ENCODE measurements around the gene APBA1. TPM values are rescaled to one million over a fixed set of nuclear protein-coding genes. Genes with fewer than 3 reads are reported as not detected.

APBA1 gene
- polyA plus RNA-seq, 2 donors, result 0.82 to 1.3 TPM

DNA sequence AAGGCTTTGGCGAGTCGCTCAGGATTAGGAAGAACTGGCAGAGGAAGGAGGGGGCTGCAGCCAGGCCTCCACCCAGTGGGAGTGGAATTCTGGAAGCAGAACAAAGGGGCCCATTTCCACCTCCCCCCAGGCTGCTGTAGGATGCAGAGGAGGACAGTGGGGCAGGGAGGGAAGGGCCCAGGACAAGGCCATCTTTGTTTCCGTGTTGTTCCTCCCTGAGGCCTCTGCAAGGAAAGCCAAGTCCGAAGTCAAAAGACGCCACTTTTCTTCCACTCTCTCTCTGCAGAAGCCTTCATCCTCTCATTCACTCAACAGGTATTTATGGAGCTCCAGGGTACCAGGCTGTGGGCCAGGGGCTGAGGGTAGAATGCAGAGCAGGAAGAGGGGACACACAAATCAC lies 276.5 kb downstream of the APBA1 start:
- Histone ChIP-seq H3K27ac (ENCODE audit: low read depth in 2 of 2, low read length in 1 of 2) (peak overlapping the region in 1 of 2 donors; percentile 38), H3K4me1 (ENCODE audit: control insufficient read depth in 2 of 2, insufficient read depth in 2 of 2, low read length in 1 of 2) (peaks cover 4% of the 10 kb centered on the region in 2 donors), H3K4me3 (ENCODE audit: low read depth in 1 of 2, low read length in 2 of 2) (no peak overlapping the region), H3K36me3 (ENCODE audit: control insufficient read depth in 2 of 2, insufficient read depth in 2 of 2, low read length in 1 of 2) (no peaks in the 10 kb centered on the region), H3K9me3 (ENCODE audit: control insufficient read depth in 2 of 2, insufficient read depth in 1 of 2, low read depth in 1 of 2, low read length in 1 of 2) (no peaks in the 10 kb centered on the region), H3K27me3 (ENCODE audit: control insufficient read depth in 1 of 2, insufficient read depth in 2 of 2, low read length in 2 of 2) (no peaks in the 10 kb centered on the region)
- WGBS, 2 donors, result 71 to 76% methylated on average over 5 of the region's 5 CpGs

DNA sequence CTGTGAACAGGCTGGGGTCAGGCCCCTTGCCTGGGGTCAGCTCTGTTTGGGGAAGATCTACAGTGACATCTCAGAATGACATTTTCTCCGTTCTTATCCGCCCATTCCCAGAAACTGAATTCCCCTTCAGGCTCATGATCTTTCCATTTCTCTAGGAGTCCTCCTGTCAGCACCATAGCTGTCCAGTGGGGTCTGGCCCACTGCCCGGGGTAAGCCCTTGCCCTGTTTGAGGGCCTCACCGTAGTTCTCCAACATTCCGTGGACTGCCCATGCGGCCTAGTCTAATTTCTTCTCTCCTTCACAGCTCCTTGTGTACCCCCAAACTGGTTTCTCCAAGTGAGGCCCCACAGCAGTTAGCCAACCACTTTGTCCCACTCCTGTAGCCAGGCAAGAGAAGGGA lies 278.7 kb downstream of the APBA1 start:
- H3K27ac ChIP-seq (ENCODE audit: low read depth in 2 of 2, low read length in 1 of 2), result no peak overlapping the region
- H3K36me3 ChIP-seq (ENCODE audit: control insufficient read depth in 2 of 2, insufficient read depth in 2 of 2, low read length in 1 of 2), result no peaks in the 10 kb centered on the region
- H3K4me3 ChIP-seq (ENCODE audit: low read depth in 1 of 2, low read length in 2 of 2), result no peak overlapping the region
- peaks cover 4% of the 10 kb centered on the region in 2 donors for H3K4me1 ChIP-seq (ENCODE audit: control insufficient read depth in 2 of 2, insufficient read depth in 2 of 2, low read length in 1 of 2)
- WGBS, 2 donors, result 88 to 90% methylated on average over 6 of the region's 6 CpGs
- H3K27me3 ChIP-seq (ENCODE audit: control insufficient read depth in 1 of 2, insufficient read depth in 2 of 2, low read length in 2 of 2), result no peaks in the 10 kb centered on the region
- H3K9me3 ChIP-seq (ENCODE audit: control insufficient read depth in 2 of 2, insufficient read depth in 1 of 2, low read depth in 1 of 2, low read length in 1 of 2), result no peaks in the 10 kb centered on the region

DNA sequence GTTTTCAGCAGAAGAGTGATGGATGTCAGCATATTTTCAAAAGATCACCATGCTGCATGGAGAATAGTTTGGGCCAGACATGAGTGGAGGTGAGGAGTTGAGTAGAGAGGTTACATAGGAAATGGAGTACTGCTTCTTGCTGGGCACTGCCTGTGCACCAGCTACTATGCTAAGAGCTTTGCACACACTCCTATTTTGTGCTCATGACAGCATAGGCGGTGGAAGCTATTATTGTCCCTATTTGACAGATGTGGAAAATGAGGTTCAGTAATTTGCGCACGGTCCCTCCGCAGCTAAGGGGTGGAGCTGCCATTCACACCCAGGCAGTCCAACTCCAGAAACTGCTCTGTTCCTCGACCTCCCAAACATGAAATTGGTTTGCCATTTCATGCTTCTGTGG lies 279.3 kb downstream of the APBA1 start:
- H3K27ac ChIP-seq (ENCODE audit: low read depth in 2 of 2, low read length in 1 of 2), result no peak overlapping the region
- no peaks in the 10 kb centered on the region for H3K36me3 ChIP-seq (ENCODE audit: control insufficient read depth in 2 of 2, insufficient read depth in 2 of 2, low read length in 1 of 2)
- peaks cover 2 to 4% of the 10 kb centered on the region in 2 donors for H3K4me1 ChIP-seq (ENCODE audit: control insufficient read depth in 2 of 2, insufficient read depth in 2 of 2, low read length in 1 of 2)
- H3K27me3 ChIP-seq (ENCODE audit: control insufficient read depth in 1 of 2, insufficient read depth in 2 of 2, low read length in 2 of 2), result no peaks in the 10 kb centered on the region
- WGBS, 2 donors, result 82 to 89% methylated on average over 5 of the region's 5 CpGs
- no peaks in the 10 kb centered on the region for H3K9me3 ChIP-seq (ENCODE audit: control insufficient read depth in 2 of 2, insufficient read depth in 1 of 2, low read depth in 1 of 2, low read length in 1 of 2)
- H3K4me3 ChIP-seq (ENCODE audit: low read depth in 1 of 2, low read length in 2 of 2), result no peak overlapping the region

DNA sequence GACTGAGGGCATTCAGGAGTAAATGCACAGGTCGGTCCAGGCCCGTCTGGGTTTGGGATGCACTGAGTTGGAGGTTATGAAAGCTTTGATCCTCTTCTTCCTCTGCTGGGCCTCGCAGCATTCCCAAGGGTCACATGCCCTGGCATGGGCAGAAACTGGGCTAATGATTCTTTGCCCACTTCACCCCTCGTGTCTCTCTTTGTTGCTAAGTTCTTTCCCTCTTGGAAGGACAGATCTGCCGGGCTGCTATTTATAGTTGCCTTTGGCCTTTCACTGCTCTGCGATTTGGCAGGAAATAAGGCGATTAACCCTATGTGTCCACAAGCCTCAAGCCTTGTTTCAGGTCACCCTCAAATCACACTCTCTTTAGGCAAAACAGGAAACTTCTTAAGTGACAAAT lies 280.2 kb downstream of the APBA1 start:
- H3K27me3 ChIP-seq (ENCODE audit: control insufficient read depth in 1 of 2, insufficient read depth in 2 of 2, low read length in 2 of 2), result no peaks in the 10 kb centered on the region
- H3K27ac ChIP-seq (ENCODE audit: low read depth in 2 of 2, low read length in 1 of 2), result peak overlapping the region in 1 of 2 donors; percentile 40
- no peak overlapping the region for H3K4me3 ChIP-seq (ENCODE audit: low read depth in 1 of 2, low read length in 2 of 2)
- peaks cover 2 to 5% of the 10 kb centered on the region in 2 donors for H3K36me3 ChIP-seq (ENCODE audit: control insufficient read depth in 2 of 2, insufficient read depth in 2 of 2, low read length in 1 of 2)
- no peaks in the 10 kb centered on the region for H3K9me3 ChIP-seq (ENCODE audit: control insufficient read depth in 2 of 2, insufficient read depth in 1 of 2, low read depth in 1 of 2, low read length in 1 of 2)
- peaks cover 0 to 5% of the 10 kb centered on the region in 2 donors for H3K4me1 ChIP-seq (ENCODE audit: control insufficient read depth in 2 of 2, insufficient read depth in 2 of 2, low read length in 1 of 2)
- 46 to 52% methylated on average over 7 of the region's 7 CpGs for WGBS, 2 donors

DNA sequence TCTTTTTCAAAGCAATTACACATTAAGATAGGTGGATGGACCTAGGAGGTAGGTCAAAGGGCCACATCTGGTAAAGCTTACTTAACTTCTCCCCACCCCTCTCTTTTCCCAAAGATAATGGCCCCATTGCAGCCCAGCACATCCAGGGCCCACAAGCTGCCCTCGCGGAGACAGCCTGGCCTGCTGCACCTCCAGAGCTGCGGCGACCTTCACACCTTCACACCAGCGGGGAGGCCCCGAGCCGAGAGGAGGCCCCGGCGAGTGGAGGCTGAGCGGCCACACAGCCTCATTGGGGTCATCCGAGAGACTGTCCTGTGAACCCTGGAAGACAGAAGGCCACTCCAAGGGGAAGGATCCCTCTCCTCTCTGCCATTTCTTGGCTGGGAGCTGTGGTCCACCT lies 280.7 kb downstream of the APBA1 start:
- Histone ChIP-seq H3K4me1 (ENCODE audit: control insufficient read depth in 2 of 2, insufficient read depth in 2 of 2, low read length in 1 of 2) (peaks cover 0 to 7% of the 10 kb centered on the region in 2 donors), H3K36me3 (ENCODE audit: control insufficient read depth in 2 of 2, insufficient read depth in 2 of 2, low read length in 1 of 2) (peaks cover 3 to 7% of the 10 kb centered on the region in 2 donors), H3K9me3 (ENCODE audit: control insufficient read depth in 2 of 2, insufficient read depth in 1 of 2, low read depth in 1 of 2, low read length in 1 of 2) (no peaks in the 10 kb centered on the region), H3K27me3 (ENCODE audit: control insufficient read depth in 1 of 2, insufficient read depth in 2 of 2, low read length in 2 of 2) (no peaks in the 10 kb centered on the region), H3K27ac (ENCODE audit: low read depth in 2 of 2, low read length in 1 of 2) (peak overlapping the region in 1 of 2 donors; percentile 40), H3K4me3 (ENCODE audit: low read depth in 1 of 2, low read length in 2 of 2) (no peak overlapping the region)
- WGBS, 2 donors, result 96% methylated on average over 11 of the region's 11 CpGs

DNA sequence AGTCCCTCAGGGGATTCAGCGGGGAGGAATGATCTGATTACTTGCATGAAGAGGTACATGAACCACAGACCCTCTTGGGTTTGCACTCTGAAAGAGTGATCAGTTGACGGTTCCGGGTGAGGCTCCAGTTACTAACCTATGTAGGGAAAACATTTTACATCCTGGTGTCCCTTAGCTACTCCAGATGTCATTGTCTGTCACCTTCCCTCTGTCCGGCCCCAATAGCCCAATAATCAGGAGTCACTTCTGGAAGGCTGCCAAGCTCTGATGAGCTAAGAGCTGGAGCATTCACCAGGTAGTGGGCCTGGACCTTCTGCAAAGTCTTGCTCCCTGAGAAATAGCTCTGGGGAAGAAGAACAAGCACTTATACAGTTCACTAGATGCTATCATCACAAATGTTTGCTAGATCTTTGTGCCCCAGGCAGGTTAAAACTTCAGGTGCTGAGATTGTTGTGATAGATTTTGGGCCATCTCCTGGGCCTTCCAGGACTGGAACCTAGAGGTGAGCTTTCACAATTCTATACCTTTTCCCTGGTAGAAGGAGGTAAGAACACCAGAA lies 282.7 kb downstream of the APBA1 start:
- 88 to 96% methylated on average over 4 of the region's 4 CpGs for WGBS, 2 donors

DNA sequence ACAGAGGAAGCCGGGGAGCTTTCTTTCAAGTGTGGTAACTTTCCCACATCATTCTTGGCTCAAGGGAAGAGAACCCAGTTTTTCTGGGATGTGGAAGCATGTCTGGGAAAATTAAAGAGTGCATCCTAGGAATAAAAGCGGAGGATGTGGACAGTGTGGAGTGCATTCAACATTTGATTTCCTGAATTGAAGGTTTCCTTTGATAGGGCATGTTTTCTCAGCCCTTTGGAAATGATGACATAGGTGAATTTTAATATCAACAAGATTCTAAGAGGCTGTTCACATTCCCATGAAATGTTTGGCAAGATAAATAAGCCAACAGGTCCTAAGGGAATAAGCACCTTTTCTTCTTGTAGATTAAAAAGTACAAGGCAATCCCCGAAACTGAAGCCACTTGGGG lies 283.6 kb downstream of the APBA1 start:
- Histone ChIP-seq H3K4me1 (ENCODE audit: control insufficient read depth in 2 of 2, insufficient read depth in 2 of 2, low read length in 1 of 2) (peaks cover 0 to 7% of the 10 kb centered on the region in 2 donors), H3K27ac (ENCODE audit: low read depth in 2 of 2, low read length in 1 of 2) (no peak overlapping the region), H3K36me3 (ENCODE audit: control insufficient read depth in 2 of 2, insufficient read depth in 2 of 2, low read length in 1 of 2) (peaks cover 3 to 7% of the 10 kb centered on the region in 2 donors), H3K9me3 (ENCODE audit: control insufficient read depth in 2 of 2, insufficient read depth in 1 of 2, low read depth in 1 of 2, low read length in 1 of 2) (no peaks in the 10 kb centered on the region), H3K4me3 (ENCODE audit: low read depth in 1 of 2, low read length in 2 of 2) (no peak overlapping the region), H3K27me3 (ENCODE audit: control insufficient read depth in 1 of 2, insufficient read depth in 2 of 2, low read length in 2 of 2) (no peaks in the 10 kb centered on the region)
- 62 to 65% methylated on average over 3 of the region's 3 CpGs for WGBS, 2 donors

More for the DNA sequence above, 282.7 kb downstream of the APBA1 start:
- Histone ChIP-seq H3K4me3 (ENCODE audit: low read depth in 1 of 2, low read length in 2 of 2) (no peak overlapping the region), H3K36me3 (ENCODE audit: control insufficient read depth in 2 of 2, insufficient read depth in 2 of 2, low read length in 1 of 2) (peaks cover 3 to 7% of the 10 kb centered on the region in 2 donors), H3K4me1 (ENCODE audit: control insufficient read depth in 2 of 2, insufficient read depth in 2 of 2, low read length in 1 of 2) (peaks cover 0 to 7% of the 10 kb centered on the region in 2 donors), H3K9me3 (ENCODE audit: control insufficient read depth in 2 of 2, insufficient read depth in 1 of 2, low read depth in 1 of 2, low read length in 1 of 2) (no peaks in the 10 kb centered on the region), H3K27me3 (ENCODE audit: control insufficient read depth in 1 of 2, insufficient read depth in 2 of 2, low read length in 2 of 2) (no peaks in the 10 kb centered on the region), H3K27ac (ENCODE audit: low read depth in 2 of 2, low read length in 1 of 2) (no peak overlapping the region)

DNA sequence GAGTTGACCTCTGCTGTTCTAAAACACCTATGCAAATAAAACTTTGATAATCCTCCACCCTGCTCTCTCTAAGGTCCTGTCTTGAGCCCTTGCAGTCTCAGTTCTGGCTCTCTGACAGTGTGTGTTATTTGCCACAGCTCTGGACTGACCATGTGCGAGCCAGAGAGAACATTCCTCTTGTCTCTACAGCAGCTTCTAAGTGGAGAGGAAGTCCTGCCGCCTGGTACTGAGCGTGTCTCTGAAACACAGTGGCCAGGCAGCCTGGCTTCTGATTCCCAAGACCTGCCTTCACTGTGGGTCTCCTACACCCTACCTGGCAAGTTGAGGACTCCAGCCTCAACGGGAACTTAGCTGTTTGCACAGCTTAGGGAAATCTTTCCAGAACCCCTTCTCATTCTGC lies 285.5 kb downstream of the APBA1 start:
- peaks cover 3 to 7% of the 10 kb centered on the region in 2 donors for H3K36me3 ChIP-seq (ENCODE audit: control insufficient read depth in 2 of 2, insufficient read depth in 2 of 2, low read length in 1 of 2)
- no peak overlapping the region for H3K4me3 ChIP-seq (ENCODE audit: low read depth in 1 of 2, low read length in 2 of 2)
- H3K4me1 ChIP-seq (ENCODE audit: control insufficient read depth in 2 of 2, insufficient read depth in 2 of 2, low read length in 1 of 2), result peaks cover 0 to 5% of the 10 kb centered on the region in 2 donors
- H3K27ac ChIP-seq (ENCODE audit: low read depth in 2 of 2, low read length in 1 of 2), result no peak overlapping the region
- H3K9me3 ChIP-seq (ENCODE audit: control insufficient read depth in 2 of 2, insufficient read depth in 1 of 2, low read depth in 1 of 2, low read length in 1 of 2), result no peaks in the 10 kb centered on the region
- H3K27me3 ChIP-seq (ENCODE audit: control insufficient read depth in 1 of 2, insufficient read depth in 2 of 2, low read length in 2 of 2), result no peaks in the 10 kb centered on the region
- WGBS, 2 donors, result 80 to 86% methylated on average over 4 of the region's 4 CpGs

DNA sequence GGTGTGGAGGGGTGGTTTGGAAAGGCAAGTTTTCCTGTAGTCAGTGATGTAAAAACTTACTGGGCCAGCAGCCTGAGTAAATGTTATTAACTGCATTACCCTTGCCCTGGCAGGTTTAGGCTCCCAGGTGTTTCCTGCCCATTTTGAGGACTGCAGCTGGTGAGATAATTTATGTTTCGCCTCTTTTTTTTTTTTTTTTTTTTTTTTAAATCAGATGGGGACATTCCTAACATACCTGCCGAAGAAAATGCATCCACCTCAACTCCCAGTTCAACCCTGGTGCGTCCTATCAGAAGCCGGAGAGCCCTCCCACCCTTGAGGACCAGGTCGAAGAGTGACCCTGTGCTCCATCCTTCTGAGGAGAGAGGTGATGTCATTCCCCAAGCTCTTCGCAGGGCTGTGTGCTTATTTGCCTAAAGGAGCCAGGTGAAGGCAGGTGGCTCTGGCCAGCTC lies 286.6 kb downstream of the APBA1 start:
- no peaks in the 10 kb centered on the region for H3K27me3 ChIP-seq (ENCODE audit: control insufficient read depth in 1 of 2, insufficient read depth in 2 of 2, low read length in 2 of 2)
- WGBS, 2 donors, result 35 to 47% methylated on average over 6 of the region's 6 CpGs
- peaks cover 0 to 2% of the 10 kb centered on the region in 2 donors for H3K4me1 ChIP-seq (ENCODE audit: control insufficient read depth in 2 of 2, insufficient read depth in 2 of 2, low read length in 1 of 2)
- no peaks in the 10 kb centered on the region for H3K9me3 ChIP-seq (ENCODE audit: control insufficient read depth in 2 of 2, insufficient read depth in 1 of 2, low read depth in 1 of 2, low read length in 1 of 2)
- H3K4me3 ChIP-seq (ENCODE audit: low read depth in 1 of 2, low read length in 2 of 2), result no peak overlapping the region
- H3K27ac ChIP-seq (ENCODE audit: low read depth in 2 of 2, low read length in 1 of 2), result no peak overlapping the region
- peaks cover 3 to 7% of the 10 kb centered on the region in 2 donors for H3K36me3 ChIP-seq (ENCODE audit: control insufficient read depth in 2 of 2, insufficient read depth in 2 of 2, low read length in 1 of 2)

DNA sequence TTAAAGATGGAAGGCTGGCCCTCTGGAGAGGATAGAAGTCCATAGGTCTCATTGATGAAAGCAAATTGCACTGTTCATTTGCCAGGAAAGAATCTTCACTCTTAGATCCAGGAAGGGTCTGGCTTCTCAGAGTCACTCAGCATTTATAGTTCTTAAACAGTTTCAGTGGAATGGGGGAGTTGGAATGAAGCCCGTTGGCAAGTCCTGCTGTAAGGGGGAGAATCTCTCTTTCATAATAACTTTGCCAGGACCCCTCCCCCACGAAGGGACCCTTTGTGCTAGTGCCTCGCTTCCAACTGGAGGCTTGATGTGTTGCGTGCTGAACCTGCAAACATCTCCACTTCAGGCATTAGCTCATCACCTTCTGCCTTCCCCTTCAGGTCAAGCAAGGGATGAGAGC lies 290.0 kb downstream of the APBA1 start:
- Histone ChIP-seq H3K36me3 (ENCODE audit: control insufficient read depth in 2 of 2, insufficient read depth in 2 of 2, low read length in 1 of 2) (peaks cover 3 to 4% of the 10 kb centered on the region in 2 donors), H3K27ac (ENCODE audit: low read depth in 2 of 2, low read length in 1 of 2) (no peak overlapping the region), H3K9me3 (ENCODE audit: control insufficient read depth in 2 of 2, insufficient read depth in 1 of 2, low read depth in 1 of 2, low read length in 1 of 2) (no peaks in the 10 kb centered on the region), H3K4me1 (ENCODE audit: control insufficient read depth in 2 of 2, insufficient read depth in 2 of 2, low read length in 1 of 2) (peaks cover 5 to 7% of the 10 kb centered on the region in 2 donors), H3K27me3 (ENCODE audit: control insufficient read depth in 1 of 2, insufficient read depth in 2 of 2, low read length in 2 of 2) (no peaks in the 10 kb centered on the region), H3K4me3 (ENCODE audit: low read depth in 1 of 2, low read length in 2 of 2) (no peak overlapping the region)
- WGBS, 2 donors, result 63 to 74% methylated on average over 4 of the region's 4 CpGs
